ENCODE results near the gene SUPT20HL1.
"Not testable (repeated sequence)": the region's sequence is repeated elsewhere in the genome, so short reads cannot be mapped to it uniquely, and the experiment has no call there.

Gene SUPT20HL1

GRCh38 chrX:24360272-24360671, at the start of gene SUPT20HL1:
TSS of gene SUPT20HL1 (plus strand) at chrX:24360639. CDS start at chrX:24362761, 2,122 bp downstream.
- DNase-seq: no peak

DNA sequence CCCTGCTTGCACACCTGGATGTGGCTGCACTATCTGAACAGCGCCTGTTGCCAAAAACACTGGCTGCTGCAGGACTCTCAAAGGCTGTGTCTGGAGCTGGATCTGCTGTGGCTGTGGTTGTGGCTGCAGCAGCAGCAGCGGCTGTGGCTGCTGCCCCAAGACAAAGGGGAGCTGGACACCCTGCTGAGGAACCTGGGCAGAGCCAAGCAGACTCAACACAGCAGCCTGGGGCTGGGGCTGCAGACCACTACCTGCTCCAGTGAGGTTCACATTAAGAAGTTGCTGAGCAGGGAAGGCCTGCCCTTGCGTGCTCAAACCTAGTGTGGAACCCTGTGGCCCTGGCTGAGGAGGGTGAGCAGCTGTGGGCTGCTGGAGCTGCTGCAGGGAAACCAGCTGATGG, 49.5 kb upstream of the SUPT20HL1 start:
- DNase-seq: not testable (repeated sequence)

- not testable (repeated sequence) for DNase-seq
Measured at GRCh38 chrX:24311507-24312248, 48.8 kb upstream of the SUPT20HL1 start.

DNA sequence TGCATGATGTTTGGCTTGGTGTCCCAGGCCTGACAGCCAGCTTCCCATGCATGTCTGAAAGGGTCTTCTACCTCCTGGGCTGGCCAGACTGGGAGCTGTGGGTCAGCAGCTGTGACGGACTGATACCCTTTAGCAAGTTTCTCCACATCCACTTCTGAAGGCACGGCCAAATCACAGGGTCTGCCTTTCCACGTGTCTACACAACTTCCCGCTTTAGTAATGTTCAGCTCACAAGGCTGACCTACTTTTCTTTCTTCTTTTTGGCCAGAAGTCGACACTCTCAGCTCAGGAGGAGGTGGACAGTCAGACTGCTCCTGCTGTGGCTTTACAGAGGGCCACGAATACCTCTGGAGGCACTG, 48.2 kb upstream of the SUPT20HL1 start:
- DNase-seq: not testable (repeated sequence)

GRCh38 chrX:24314019-24314635, 46.3 kb upstream of the SUPT20HL1 start, which contains the start of gene SUPT20HL2:
TSS of gene SUPT20HL2 (minus strand) at chrX:24314069. CDS start at chrX:24313315, 754 bp downstream.
- no peak for DNase-seq

- DNase-seq: peak; percentile 28
Measured at GRCh38 chrX:24316111-24316510, 44.3 kb upstream of the SUPT20HL1 start.

GRCh38 chrX:24317567-24317966, 42.9 kb upstream of the SUPT20HL1 start:
- DNase-seq: no peak

DNA sequence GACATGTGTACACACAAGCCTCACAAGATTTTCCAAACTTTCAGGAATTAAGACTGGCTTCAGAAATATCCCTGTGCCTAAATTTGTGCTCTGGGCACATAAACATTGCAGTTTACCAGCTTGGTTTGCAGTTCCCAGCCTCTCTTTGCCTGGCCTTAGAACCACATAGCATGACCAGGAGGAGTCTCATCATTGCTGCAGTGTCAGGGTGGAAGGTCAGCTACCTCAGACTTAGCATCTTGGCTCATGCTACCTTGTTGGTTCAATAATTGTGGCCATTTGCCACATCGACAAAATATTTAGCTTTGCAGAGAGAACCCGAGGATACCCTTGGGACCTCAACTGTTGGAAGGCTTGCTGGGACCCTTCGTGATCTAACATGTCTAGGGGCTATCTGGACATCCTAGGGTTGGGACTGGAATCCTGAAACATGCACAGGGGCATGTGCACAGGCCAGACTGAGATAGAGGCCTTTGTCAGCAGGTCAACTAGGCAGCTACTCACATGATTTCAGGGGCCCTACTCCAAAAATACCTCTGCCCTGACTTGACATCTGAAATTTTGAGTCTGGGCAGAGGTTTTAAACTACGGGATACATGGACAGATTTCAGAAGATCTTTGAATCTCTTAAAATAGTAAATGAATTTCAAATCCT, 38.6 kb upstream of the SUPT20HL1 start:
- no peak for DNase-seq

DNA sequence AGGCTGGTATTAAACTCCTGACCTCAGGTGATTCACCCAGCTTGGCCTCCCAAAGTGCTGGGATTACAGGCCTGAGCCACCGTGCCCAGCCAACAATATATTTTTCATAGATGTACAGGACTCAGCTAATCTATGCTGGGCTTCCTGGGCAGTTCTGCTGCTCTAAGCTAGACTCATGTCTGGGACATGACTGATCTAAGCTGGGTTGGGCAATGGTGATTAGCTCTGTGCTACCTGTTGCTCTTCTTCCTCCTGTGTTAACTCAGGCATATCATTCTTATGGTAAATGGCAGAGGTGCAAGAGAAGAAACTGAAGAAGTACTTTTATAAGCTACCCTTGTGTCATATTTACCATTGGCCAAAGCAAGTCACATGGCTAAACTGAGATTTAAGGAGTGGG, 35.2 kb upstream of the SUPT20HL1 start:
- DNase-seq: no peak

DNA sequence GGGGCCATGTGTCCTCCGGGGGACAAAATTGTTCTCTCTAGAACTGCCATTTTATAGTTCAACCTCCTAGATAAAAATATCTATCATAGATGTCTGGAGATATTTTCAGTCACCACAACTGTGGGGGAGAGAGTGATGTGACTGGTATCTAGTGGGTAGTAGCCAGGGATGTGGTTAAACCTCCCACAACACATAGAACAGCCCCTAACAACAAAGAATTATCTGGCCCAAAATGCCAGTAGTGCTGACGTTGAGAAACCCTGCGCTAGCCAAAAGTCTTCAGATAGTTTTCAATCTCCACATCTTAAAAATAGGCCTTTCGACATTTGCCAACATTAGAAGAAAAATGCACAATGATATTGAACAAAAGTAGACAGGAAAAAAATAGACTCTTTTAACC, 27.6 kb upstream of the SUPT20HL1 start:
- no peak for DNase-seq

- no peak for DNase-seq
Measured at GRCh38 chrX:24333371-24333770, 27.1 kb upstream of the SUPT20HL1 start.

GRCh38 chrX:24334461-24334860, 26.0 kb upstream of the SUPT20HL1 start:
- DNase-seq: no peak

DNA sequence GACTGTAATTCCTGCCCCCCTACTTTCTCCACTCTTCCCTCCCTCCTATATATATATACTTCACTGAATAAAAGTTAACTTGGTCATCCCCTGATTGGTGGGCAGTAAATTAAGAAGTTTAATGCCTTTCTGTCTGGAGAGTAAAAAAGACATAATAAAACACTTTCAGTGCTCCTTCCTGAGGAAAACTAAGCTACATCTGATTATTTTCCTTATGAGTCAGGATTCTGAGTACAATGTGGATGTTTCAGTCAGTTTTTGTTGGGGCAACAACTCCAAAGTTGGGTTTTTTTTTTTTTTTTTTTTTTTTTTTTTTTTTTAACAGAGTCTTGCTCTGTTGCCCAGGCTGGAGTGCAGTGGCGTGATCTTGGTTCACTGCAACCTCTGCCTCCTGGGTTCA, 24.6 kb upstream of the SUPT20HL1 start:
- DNase-seq: no peak

DNA sequence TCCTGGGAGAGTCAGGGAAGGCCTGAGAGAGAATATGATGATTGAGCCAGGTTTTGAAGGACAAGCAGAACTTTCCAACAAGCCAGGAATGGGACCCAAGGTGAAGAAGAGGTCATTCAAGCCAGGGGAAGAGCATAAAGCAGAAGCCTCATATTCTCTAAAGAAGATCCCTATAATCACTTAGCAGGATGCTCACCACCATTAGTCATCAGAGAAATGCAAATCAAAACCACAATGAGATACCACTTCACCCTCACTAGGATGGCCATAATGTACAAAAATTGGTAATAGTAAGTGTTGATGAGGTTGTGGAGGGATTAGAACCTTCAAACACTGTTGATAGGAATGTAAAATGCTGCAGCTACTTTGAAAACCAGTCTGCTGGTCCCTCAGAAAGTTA, 20.5 kb upstream of the SUPT20HL1 start:
- DNase-seq: no peak

DNA sequence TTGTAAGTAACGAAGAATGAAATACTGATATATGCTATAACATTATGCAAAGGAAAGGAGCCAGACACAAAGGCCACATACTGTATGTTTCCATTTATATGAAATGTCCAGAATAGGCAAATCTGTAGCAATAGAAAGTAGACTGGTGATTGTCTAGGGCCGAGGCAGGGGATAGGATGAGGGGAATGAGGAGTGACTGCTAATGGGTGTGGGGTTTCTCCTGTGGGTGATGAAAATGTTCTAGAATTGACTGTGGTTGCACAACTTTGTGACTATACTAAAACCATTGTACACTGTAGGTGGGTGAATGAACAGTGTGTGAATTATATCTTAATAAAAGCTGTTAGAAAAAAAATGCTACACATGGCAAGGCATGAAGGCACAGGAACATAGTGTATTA, 19.9 kb upstream of the SUPT20HL1 start:
- DNase-seq: no peak

DNA sequence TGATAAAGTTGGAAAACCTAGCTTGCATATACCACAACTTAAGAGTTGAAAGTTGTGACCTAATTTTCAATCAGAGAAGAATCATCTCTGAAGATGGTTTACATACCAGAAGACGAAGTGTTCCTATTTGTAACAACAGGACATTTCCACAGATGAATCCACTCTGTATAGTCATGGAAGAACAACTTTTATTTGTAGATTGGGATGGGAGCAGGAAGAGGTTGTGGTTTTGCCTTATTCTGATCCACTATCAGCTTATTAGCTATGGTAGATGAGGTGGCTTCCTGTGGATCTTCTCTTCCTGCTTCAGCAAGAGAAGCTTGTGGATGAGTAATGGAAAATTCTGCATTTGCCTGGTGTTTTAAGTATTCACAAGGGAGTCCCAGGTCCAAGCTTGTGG, 18.6 kb upstream of the SUPT20HL1 start:
- no peak for DNase-seq

- no peak for DNase-seq
Measured at GRCh38 chrX:24343719-24344118, 16.7 kb upstream of the SUPT20HL1 start.

DNA sequence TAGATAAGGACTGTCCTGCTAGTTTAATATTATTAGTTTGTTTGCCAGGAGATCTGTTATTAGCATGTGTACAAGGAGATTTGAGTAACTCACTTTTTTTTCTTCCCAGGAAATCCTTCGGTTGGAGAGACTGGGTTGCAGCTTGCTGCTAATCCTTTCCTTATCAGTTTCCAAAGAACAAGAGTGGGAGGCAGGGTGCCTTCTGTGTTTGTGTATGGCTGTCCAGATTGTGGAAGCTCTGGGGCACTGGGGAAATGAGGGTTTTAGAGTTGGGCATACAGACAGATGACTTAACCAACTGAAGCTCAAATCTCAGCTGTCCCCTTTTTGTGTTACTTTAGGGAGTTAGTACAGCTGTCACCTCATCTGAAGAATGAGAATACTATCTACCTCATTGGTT, 12.6 kb upstream of the SUPT20HL1 start:
- DNase-seq: no peak

GRCh38 chrX:24350217-24350616, 10.2 kb upstream of the SUPT20HL1 start:
- no peak for DNase-seq

GRCh38 chrX:24355095-24355494, 5.3 kb upstream of the SUPT20HL1 start:
- DNase-seq: no peak

DNA sequence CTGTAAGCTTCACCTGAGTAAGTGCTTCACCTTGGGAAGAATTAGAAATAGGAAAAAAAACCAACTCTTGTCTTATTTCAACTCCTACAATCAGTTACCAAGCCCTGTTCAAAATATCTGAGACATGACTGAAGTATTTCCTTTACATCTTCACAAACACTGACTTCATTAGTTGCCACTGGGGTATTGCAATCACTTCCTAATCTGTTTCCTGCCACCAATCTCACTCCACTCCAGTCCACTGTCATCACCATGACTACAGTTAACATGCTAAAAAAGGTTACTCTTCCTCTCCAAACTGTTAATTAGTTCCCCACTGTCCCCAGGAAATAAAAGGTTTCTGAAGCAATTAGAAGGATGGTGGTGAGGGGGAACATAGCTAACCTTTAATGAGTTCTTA, 3.3 kb upstream of the SUPT20HL1 start:
- peak; percentile 14 for DNase-seq

DNA sequence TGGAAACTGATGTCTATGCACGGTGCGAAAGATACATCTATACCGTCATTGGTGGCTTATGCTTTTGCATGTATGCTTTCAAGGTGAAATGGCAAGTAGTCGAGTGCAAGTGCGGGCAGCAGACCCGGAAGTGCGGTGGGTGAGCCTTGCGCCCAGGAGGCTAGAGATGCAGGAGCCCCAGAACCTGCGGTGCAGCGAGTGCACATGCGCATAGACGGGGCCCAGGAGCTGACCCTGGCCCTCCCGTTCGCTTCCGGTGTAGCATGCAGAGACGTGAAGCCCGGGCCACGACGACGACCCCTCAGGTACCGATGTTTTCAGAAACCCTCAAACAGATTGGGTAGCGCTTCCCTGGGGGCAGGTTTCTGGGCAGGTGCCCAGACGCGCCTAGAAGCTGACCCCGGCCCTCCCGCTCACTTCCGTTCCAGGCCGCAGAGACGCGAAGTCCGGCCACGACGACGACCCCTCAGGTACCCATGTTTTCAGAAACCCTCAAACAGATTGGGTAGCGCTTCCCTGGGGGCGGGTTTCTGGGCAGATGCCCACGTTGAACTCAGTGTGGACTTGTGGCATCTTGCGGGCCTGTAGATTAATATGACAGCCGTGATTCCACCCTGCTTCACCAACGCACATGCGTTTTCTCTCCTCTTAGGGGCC, 1.8 kb downstream of the SUPT20HL1 start:
- DNase-seq: not testable (repeated sequence)

- not testable (repeated sequence) for DNase-seq
Measured at GRCh38 chrX:24363432-24364181, 3.2 kb downstream of the SUPT20HL1 start.
